ENCODE data around the gene TTC24. TPM values are rescaled to one million over a fixed set of nuclear protein-coding genes. Genes with fewer than 3 reads are reported as not detected.
"Not testable (repeated sequence)": the region's sequence is repeated elsewhere in the genome, so short reads cannot be mapped to it uniquely, and the experiment has no call there.

The TTC24 gene
- total and polyA plus RNA-seq, 5 donors = not detected

DNA sequence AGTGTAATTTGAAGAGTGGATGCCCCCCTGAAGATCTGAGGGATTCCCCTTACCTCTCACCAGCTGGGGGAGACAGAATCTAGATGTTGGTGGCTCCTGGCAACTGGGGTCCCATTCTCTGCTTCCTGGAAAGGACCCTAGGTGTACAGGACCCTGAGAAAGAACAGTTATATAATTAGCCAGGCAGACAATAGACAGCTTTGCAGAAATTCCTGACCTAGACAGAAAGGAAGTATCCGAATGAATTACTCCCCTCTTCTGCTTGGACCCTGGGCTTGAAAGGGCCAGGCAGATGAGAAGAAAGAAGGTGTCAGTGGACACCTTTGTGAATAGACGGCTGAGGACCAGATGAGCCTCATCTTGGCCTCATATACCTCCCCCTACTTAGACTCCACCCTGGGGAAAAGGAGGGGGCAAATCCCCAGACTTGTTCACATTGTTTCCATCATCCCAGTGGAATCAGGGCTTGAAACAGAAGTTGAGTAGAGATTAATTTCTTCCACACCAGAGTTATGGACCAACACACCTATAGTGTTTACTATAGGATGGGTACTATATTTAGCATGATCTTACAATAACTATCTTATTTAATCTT is 5.4 kb upstream of the TTC24 start:
- 37% methylated on average over 2 of the region's 2 CpGs for WGBS
- intact Hi-C loops (cut with DNase I) = no loop called here
- Histone ChIP-seq H3K27ac (ENCODE audit: low read length) (no peak overlapping the region), H3K4me1 (ENCODE audit: control insufficient read depth, insufficient read depth, low read length) (no peaks in the 10 kb centered on the region), H3K27me3 (ENCODE audit: control insufficient read depth, insufficient read depth) (no peaks in the 10 kb centered on the region), H3K4me3 (ENCODE audit: low read length) (no peak overlapping the region), H3K9me3 (ENCODE audit: control insufficient read depth, low read length) (no peaks in the 10 kb centered on the region)
- DNase-seq (no peak), ATAC-seq (no peak)

DNA sequence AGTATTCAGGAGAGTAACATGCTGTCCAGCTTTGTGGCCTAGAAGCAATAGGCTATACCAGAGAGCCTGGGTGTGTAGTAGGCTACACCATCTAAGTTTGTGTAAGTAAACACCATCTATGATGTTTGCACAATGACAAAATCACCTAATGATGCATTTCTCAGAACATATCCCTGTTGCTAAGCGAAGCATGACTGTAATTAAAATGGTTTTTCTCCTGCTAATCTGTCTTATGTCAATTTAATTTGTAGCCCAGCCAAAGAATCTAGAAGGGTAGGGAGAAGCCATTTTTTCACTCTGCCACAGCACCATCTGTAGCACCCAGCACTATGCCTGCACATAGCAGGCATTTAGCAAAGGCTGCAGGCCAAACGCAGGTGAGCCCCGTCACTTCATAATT is 2.0 kb upstream of the TTC24 start:
- no peaks in the 10 kb centered on the region for H3K4me1 ChIP-seq (ENCODE audit: control insufficient read depth, insufficient read depth, low read length)
- no peak overlapping the region for H3K27ac ChIP-seq (ENCODE audit: low read length)
- intact Hi-C loops (cut with DNase I) = no loop called here
- no peaks in the 10 kb centered on the region for H3K9me3 ChIP-seq (ENCODE audit: control insufficient read depth, low read length)
- H3K4me3 ChIP-seq (ENCODE audit: low read length) = no peak overlapping the region
- no peaks in the 10 kb centered on the region for H3K27me3 ChIP-seq (ENCODE audit: control insufficient read depth, insufficient read depth)
- 93% methylated on average over 3 of the region's 3 CpGs for WGBS
- ATAC-seq = no peak
- no peak for DNase-seq

DNA sequence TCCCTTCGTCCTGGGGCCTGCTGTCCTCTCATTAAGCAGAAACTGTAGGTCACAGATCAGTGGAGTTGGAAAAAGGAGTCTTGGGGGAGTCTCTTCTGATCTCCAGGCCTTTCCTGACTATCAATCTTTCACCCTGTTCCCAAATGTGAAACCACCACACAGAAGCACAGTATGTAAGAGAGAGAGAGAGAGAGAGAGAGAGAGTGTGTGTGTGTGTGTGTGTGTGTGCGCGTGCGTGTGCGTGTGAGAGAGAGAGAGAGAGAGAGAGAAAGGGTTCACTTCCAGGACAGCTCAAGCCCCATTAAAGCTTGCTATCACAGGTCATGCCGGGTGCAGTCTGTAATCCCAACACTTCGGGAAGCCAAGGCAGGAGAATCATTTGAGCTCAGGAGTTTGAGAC is 1.5 kb upstream of the TTC24 start:
- 47% methylated on average over 7 of the region's 7 CpGs for WGBS
- intact Hi-C loops (cut with DNase I) = no loop called here
- ATAC-seq (no peak), DNase-seq (no peak)
- no peak overlapping the region for H3K4me3 ChIP-seq (ENCODE audit: low read length)
- H3K4me1 ChIP-seq (ENCODE audit: control insufficient read depth, insufficient read depth, low read length) = no peaks in the 10 kb centered on the region
- no peaks in the 10 kb centered on the region for H3K27me3 ChIP-seq (ENCODE audit: control insufficient read depth, insufficient read depth)
- H3K27ac ChIP-seq (ENCODE audit: low read length) = no peak overlapping the region
- no peaks in the 10 kb centered on the region for H3K9me3 ChIP-seq (ENCODE audit: control insufficient read depth, low read length)

GRCh38 chr1:156581661-156582387 is 2.3 kb downstream of the TTC24 start:
- Histone ChIP-seq H3K4me3 (ENCODE audit: low read length) (no peak overlapping the region), H3K27me3 (ENCODE audit: control insufficient read depth, insufficient read depth) (no peaks in the 10 kb centered on the region), H3K4me1 (ENCODE audit: control insufficient read depth, insufficient read depth, low read length) (no peaks in the 10 kb centered on the region), H3K27ac (ENCODE audit: low read length) (no peak overlapping the region), H3K9me3 (ENCODE audit: control insufficient read depth, low read length) (no peaks in the 10 kb centered on the region)
- intact Hi-C loops (cut with DNase I) = no loop called here
- WGBS = 74% methylated on average over 21 of the region's 21 CpGs
- DNase-seq (no peak), ATAC-seq (no peak)

DNA sequence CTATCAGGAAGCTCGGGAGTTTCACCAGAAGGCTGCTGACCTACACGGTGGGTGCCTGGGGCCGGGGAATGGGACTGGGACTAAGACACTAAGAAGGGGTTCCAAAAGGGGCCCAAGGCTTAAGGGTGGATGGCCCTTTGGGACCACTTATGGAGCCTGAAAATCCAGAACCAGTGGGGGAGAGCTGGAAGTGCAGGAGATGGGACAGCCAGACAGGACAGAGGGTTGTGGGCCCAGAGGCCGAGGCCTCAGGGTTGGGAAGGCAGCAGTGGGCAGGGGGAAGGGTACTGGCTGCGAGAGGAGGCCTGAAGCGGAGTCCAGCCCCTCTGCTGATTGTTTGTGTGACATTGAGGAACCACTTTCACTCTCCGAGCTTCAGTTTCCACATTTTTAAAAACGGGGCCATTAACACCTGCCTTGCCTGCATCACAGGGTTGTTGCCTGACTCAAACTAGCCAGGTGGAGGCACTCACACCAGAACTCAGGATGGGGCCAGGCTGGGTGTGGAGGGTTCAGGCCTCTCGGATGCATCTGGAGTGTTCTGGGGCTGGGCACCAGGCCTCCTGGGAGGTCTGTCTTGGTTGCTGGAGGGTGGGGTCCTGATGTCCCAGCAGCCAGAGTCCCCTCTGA is 3.0 kb downstream of the TTC24 start:
- no peaks in the 10 kb centered on the region for H3K27me3 ChIP-seq (ENCODE audit: control insufficient read depth, insufficient read depth)
- DNase-seq (no peak), ATAC-seq (no peak)
- no peaks in the 10 kb centered on the region for H3K4me1 ChIP-seq (ENCODE audit: control insufficient read depth, insufficient read depth, low read length)
- WGBS = 75% methylated on average over 9 of the region's 9 CpGs
- no peak overlapping the region for H3K4me3 ChIP-seq (ENCODE audit: low read length)
- H3K27ac ChIP-seq (ENCODE audit: low read length) = no peak overlapping the region
- intact Hi-C loops (cut with DNase I) = no loop called here
- H3K9me3 ChIP-seq (ENCODE audit: control insufficient read depth, low read length) = no peaks in the 10 kb centered on the region

DNA sequence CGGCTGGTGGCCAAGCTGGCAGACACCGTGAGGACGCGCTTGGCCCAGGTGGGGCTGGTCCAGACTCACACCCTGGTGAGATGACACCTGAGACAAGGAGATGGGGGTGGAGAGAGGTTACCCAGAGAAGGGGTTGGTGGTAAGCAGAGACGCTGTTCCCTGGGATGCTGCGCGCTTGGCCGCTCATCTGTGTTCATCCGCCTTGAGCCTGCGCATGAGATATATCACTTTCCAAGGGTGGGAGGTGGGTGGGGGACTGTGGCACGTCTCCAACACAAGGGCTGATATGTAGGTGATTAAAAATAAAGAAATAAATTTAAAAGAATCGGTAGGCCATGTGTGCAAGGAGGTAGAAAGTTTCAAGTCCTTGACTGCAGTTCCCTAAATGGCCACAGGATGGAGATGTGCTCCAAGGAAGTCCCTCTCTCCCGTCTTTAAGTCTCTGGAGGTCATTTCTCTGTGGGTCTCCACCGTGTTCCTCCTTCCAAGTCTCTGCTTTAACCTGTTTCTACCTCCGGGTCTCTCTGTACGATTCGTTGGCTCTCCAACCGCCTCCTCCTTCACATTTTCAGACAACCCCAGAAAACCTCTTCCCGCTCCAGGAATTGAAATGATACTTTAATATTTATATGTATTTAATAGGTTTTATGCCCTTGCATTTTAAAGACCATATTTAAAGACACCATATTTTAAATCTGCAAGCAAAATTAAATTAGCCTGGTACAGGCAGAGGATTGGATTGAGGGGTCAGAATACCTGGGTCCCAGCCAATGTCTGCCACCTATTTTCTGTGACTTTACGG is 4.5 kb downstream of the TTC24 start:
- peak in 2 of 3 donors; percentile 59 to 68 for DNase-seq
- Histone ChIP-seq H3K27me3 (ENCODE audit: control insufficient read depth, insufficient read depth) (no peaks in the 10 kb centered on the region), H3K4me1 (ENCODE audit: control insufficient read depth, insufficient read depth, low read length) (no peaks in the 10 kb centered on the region), H3K27ac (ENCODE audit: low read length) (no peak overlapping the region), H3K9me3 (ENCODE audit: control insufficient read depth, low read length) (no peaks in the 10 kb centered on the region), H3K4me3 (ENCODE audit: low read length) (no peak overlapping the region)
- ATAC-seq = peak; percentile 30 to 55
- intact Hi-C loops (cut with DNase I) = no loop called here
- 52% methylated on average over 20 of the region's 20 CpGs for WGBS

GRCh38 chr1:156584813-156585212 is 5.3 kb downstream of the TTC24 start:
- no peak overlapping the region for H3K4me3 ChIP-seq (ENCODE audit: low read length)
- no peaks in the 10 kb centered on the region for H3K9me3 ChIP-seq (ENCODE audit: control insufficient read depth, low read length)
- H3K4me1 ChIP-seq (ENCODE audit: control insufficient read depth, insufficient read depth, low read length) = no peaks in the 10 kb centered on the region
- DNase-seq = no peak
- ATAC-seq = no peak
- H3K27ac ChIP-seq (ENCODE audit: low read length) = no peak overlapping the region
- intact Hi-C loops (cut with DNase I) = no loop called here
- no peaks in the 10 kb centered on the region for H3K27me3 ChIP-seq (ENCODE audit: control insufficient read depth, insufficient read depth)
- 45% methylated on average over 11 of the region's 11 CpGs for WGBS

- intact Hi-C loops (cut with DNase I) = no loop called here
- H3K4me3 ChIP-seq (ENCODE audit: low read length) = no peak overlapping the region
- H3K27me3 ChIP-seq (ENCODE audit: control insufficient read depth, insufficient read depth) = no peaks in the 10 kb centered on the region
- ATAC-seq = no peak
- H3K27ac ChIP-seq (ENCODE audit: low read length) = no peak overlapping the region
- WGBS = 71% methylated on average over 4 of the region's 4 CpGs
- no peaks in the 10 kb centered on the region for H3K4me1 ChIP-seq (ENCODE audit: control insufficient read depth, insufficient read depth, low read length)
- no peaks in the 10 kb centered on the region for H3K9me3 ChIP-seq (ENCODE audit: control insufficient read depth, low read length)
- DNase-seq = no peak
Measured at GRCh38 chr1:156586323-156586722, 6.8 kb downstream of the TTC24 start.

DNA sequence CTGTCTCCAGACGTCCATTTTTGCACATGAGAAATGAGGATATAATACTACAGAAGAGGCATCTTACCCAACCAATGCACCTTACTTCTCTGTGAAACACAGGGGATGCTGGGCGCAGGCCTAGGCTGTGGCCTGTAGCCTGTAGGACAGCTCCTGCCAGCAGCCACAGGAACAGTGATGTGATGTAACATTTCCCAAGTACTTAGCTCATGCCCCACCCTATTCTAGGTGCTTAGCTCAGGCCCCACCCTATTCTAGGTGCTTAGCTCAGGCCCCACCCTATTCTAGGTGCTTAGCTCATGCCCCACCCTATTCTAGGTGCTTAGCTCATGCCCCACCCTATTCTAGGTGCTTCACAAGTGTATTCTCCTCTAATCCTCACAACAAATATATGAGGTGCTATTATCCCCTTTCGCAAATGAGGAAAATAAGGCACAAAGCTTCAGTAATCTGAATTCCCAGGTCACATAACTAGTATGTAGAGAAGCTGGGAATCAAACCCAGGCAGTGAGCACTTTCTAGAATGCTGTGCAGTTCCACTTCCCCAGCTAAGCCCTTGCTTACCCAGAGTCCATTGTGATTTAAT is 7.5 kb downstream of the TTC24 start:
- Histone ChIP-seq H3K9me3 (ENCODE audit: control insufficient read depth, low read length) (no peaks in the 10 kb centered on the region), H3K4me1 (ENCODE audit: control insufficient read depth, insufficient read depth, low read length) (no peaks in the 10 kb centered on the region), H3K27ac (ENCODE audit: low read length) (no peak overlapping the region), H3K4me3 (ENCODE audit: low read length) (no peak overlapping the region), H3K27me3 (ENCODE audit: control insufficient read depth, insufficient read depth) (no peaks in the 10 kb centered on the region)
- intact Hi-C loops (cut with DNase I) = no loop called here
- no peak for DNase-seq
- no peak for ATAC-seq
- WGBS = 92% methylated on average over 3 of the region's 3 CpGs

GRCh38 chr1:156587927-156588326 is 8.4 kb downstream of the TTC24 start:
- ATAC-seq; intact Hi-C loops (cut with DNase I); H3K4me1 ChIP-seq (ENCODE audit: control insufficient read depth, insufficient read depth, low read length); H3K9me3 ChIP-seq (ENCODE audit: control insufficient read depth, low read length); H3K27ac ChIP-seq (ENCODE audit: low read length); DNase-seq; H3K4me3 ChIP-seq (ENCODE audit: low read length); H3K27me3 ChIP-seq (ENCODE audit: control insufficient read depth, insufficient read depth): not testable (repeated sequence)
- 87% methylated on average over 8 of the region's 8 CpGs for WGBS

- Histone ChIP-seq H3K4me3 (ENCODE audit: low read length) (no peak overlapping the region), H3K27me3 (ENCODE audit: control insufficient read depth, insufficient read depth) (no peaks in the 10 kb centered on the region), H3K4me1 (ENCODE audit: control insufficient read depth, insufficient read depth, low read length) (peaks cover 2% of the 10 kb centered on the region), H3K9me3 (ENCODE audit: control insufficient read depth, low read length) (no peaks in the 10 kb centered on the region), H3K27ac (ENCODE audit: low read length) (no peak overlapping the region)
- intact Hi-C loops (cut with DNase I) = no loop called here
- WGBS = 45% methylated on average over 5 of the region's 5 CpGs
- DNase-seq (no peak), ATAC-seq (no peak)
Measured at GRCh38 chr1:156589546-156589945, 10.0 kb downstream of the TTC24 start.

Measured in right cardiac atrium (tissue), 5 donors.